OCI-LY7 (cell line): Measurements from ENCODE around the gene BDKRB1. TPM values are rescaled to one million over a fixed set of nuclear protein-coding genes. Genes with fewer than 3 reads are reported as not detected.

Experiments used
- BruUV-seq: library from RNA; stranded (reverse); fragments of 400-500 nt; replicated peaks from 2 replicates; lab custom pipeline; 2021; lab: Mats Ljungman, UMichigan
- CTCF ChIA-PET: fragments of 300-600 bp; sonication (Branson Sonifier 250); formaldehyde crosslinking; loops from one replicate; lab custom pipeline; 2022; ENCODE audit warnings: antibody characterized with exemption; ENCODE audit not compliant: unreplicated experiment; lab: Charles Lee
- POLR2A ChIA-PET: fragments of 300-600 bp; sonication (Branson Sonifier 250); formaldehyde crosslinking; loops from one replicate; lab custom pipeline; 2022; ENCODE audit warnings: antibody characterized with exemption; lab: Charles Lee
- DNase-seq: peaks from one replicate; pipeline ENCODE4 v3.0.0-alpha.2; 2015; ENCODE audit warnings: low spot score
- H2AFZ ChIP-seq: fragments of 200-600 bp; sonication (generic), shearing (Covaris generic); 2 replicates; pipeline ENCODE4 v1.6.1; 2014; ENCODE audit warnings: mild to moderate bottlenecking, antibody characterized with exemption, low read length, moderate library complexity
- H3K27ac ChIP-seq: fragments of 200-600 bp; sonication (generic); 2 replicates; pipeline ENCODE4 v1.5.1; 2014; ENCODE audit warnings: mixed run types, low read depth, mild to moderate bottlenecking, moderate library complexity, low read length, inconsistent platforms; ENCODE audit not compliant: poor library complexity, severe bottlenecking
- H3K36me3 ChIP-seq: fragments of 200-600 bp; sonication (generic); 2 replicates; pipeline ENCODE4 v1.6.1; 2014; ENCODE audit warnings: mild to moderate bottlenecking, antibody characterized with exemption, low read length, moderate library complexity, mixed read lengths; ENCODE audit not compliant: insufficient read depth
- H3K4me1 ChIP-seq: fragments of 200-600 bp; sonication (generic); 2 replicates; pipeline ENCODE4 v1.5.1; 2014; ENCODE audit warnings: mild to moderate bottlenecking, low read length; ENCODE audit not compliant: insufficient read depth, poor library complexity, severe bottlenecking
- H3K4me2 ChIP-seq: fragments of 200-600 bp; sonication (generic); 2 replicates; pipeline ENCODE4 v1.6.1; 2014; ENCODE audit warnings: mild to moderate bottlenecking, low read length
- H3K4me3 ChIP-seq: fragments of 200-600 bp; sonication (generic); 2 replicates; pipeline ENCODE4 v1.5.1; 2014; ENCODE audit warnings: mild to moderate bottlenecking, low read depth, low read length; ENCODE audit not compliant: poor library complexity, severe bottlenecking
- H3K79me2 ChIP-seq: fragments of 200-600 bp; sonication (generic); 2 replicates; pipeline ENCODE4 v1.6.1; 2016; ENCODE audit warnings: low read depth, mild to moderate bottlenecking, low read length, moderate library complexity, mixed read lengths; ENCODE audit not compliant: insufficient read depth
- H3K9me2 ChIP-seq: fragments of 200-600 bp; sonication (generic); 2 replicates; pipeline ENCODE4 v1.6.1; 2016; ENCODE audit warnings: mild to moderate bottlenecking, low read length, mixed read lengths; ENCODE audit not compliant: insufficient read depth
- H3K9me3 ChIP-seq: fragments of 200-600 bp; sonication (generic); 2 replicates; pipeline ENCODE4 v1.6.1; 2014; ENCODE audit warnings: mild to moderate bottlenecking, mixed run types, low read length, mixed read lengths
- H4K20me1 ChIP-seq: fragments of 200-600 bp; sonication (generic); 2 replicates; pipeline ENCODE4 v1.6.1; 2014; ENCODE audit warnings: mild to moderate bottlenecking, antibody characterized with exemption, low read length, moderate library complexity, mixed read lengths; ENCODE audit not compliant: insufficient read depth
- CTCF ChIP-seq: fragments of 200-600 bp; sonication (generic); conservative IDR thresholded peaks from 2 replicates; pipeline ENCODE4 v1.5.1; 2014; ENCODE audit warnings: mild to moderate bottlenecking, antibody characterized with exemption, low read length, moderate library complexity, mixed read lengths
- EZH2phosphoT487 ChIP-seq: fragments of 200-600 bp; sonication (generic); IDR thresholded peaks from 2 replicates; pipeline ENCODE4 v1.6.1; 2018; ENCODE audit warnings: low read depth, borderline replicate concordance, mild to moderate bottlenecking, mixed run types, antibody characterized with exemption, low read length, moderate library complexity, mixed read lengths
- intact Hi-C: fragments of 100-400 bp; cut with micrococcal nuclease; formaldehyde crosslinking; loops from one replicate; pipeline ENCODE4 v1.10.0; 2022; ENCODE audit not compliant: unreplicated experiment
- total RNA-seq, 2 experiments: library from RNA; depleted of rRNA in 1 of 2; stranded (reverse); fragments of >200 nt in 1 of 2; shearing (Covaris generic) in 1 of 2; gene quantifications; 2 replicates each; pipeline ENCODE4 v1.2.3, GENCODE V29; 2014 to 2022

The BDKRB1 gene
- total RNA-seq, 2 experiments from 2014 or later = not detected

DNA sequence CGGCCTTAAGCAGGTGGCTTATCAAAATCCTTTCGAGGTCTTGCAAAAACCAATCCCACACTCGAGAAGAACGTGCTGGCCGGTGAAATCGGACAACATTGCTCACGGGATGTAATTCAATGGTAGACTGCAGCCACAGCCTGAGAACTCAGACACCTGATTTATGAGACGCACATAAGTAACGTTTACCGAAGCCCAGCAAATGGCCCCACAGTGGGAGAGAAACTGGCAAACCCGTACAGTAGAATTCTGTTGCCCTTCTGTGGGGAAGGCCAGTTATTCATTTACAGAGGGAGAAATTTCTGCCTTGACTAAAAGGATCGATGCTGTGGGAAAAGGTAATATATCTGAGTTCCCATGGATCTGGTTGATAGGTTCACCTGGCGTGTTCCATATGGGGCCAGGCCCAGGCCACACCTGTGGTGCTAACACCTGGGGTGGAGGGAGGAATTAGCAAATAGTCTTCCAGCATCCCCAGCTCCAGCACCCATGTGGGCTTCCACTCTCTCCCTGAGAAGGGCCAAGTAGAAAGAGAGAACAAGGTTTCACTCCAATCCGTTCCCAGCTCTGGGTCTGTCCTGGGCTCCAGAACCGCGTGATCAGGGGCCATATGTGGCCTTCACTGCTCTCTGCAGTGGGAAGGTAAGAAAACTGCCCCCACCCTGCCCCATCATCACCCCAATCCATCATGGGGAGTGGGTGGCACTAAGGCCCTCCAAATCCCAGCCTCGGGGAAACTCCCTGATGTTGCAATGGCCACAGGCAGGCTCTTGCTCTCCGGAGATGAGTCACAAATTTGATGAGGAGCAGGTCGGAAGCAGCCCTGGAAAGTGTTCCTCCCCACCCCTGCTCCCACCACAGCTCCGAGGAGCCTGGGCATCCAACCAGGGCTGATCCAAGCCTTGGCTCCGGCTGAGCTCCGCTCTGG, 12.7 kb downstream of the BDKRB1 start:
- H3K9me2 ChIP-seq = no peaks in the 10 kb centered on the region
- BruUV-seq = no TSS peak
- no peaks in the 10 kb centered on the region for H3K36me3 ChIP-seq

DNA sequence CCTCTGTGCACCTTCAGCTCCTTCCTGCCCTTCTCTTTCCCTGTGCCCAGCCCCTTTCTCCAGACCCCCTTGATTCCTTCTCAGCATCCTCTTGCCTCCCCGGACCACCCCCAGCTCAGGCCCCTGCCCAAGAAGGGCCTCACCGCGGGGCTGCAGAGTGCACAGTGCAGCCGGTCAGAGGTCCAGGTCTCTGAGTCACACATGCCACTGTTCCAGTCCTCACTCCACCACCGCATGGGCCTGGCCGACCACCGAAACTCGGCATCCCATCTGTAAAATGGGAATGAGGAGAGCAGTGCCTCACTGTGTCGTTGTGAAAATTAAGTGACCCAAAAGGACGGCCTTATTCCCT, 13.3 kb downstream of the BDKRB1 start:
- Histone ChIP-seq H4K20me1 (no peaks in the 10 kb centered on the region), H3K27ac (no peak overlapping the region), H3K9me3 (no peaks in the 10 kb centered on the region), H3K4me1 (no peaks in the 10 kb centered on the region), H3K9me2 (no peaks in the 10 kb centered on the region), H3K79me2 (no peaks in the 10 kb centered on the region), H3K4me3 (no peak overlapping the region), H2AFZ (no peak overlapping the region), H3K36me3 (no peaks in the 10 kb centered on the region), H3K4me2 (no peak overlapping the region)
- intact Hi-C loops = no loop called here
- ChIA-PET POLR2A (no interaction called here), CTCF (no interaction called here)
- BruUV-seq = no TSS peak
- no peak for DNase-seq
- TF ChIP-seq CTCF (no peak), EZH2phosphoT487 (no peak)

More for the DNA sequence above, 12.7 kb downstream of the BDKRB1 start:
- Histone ChIP-seq H3K27ac (no peak overlapping the region), H3K4me1 (no peaks in the 10 kb centered on the region), H2AFZ (no peak overlapping the region), H3K79me2 (no peaks in the 10 kb centered on the region), H3K9me3 (no peaks in the 10 kb centered on the region), H3K4me3 (no peak overlapping the region), H3K4me2 (no peak overlapping the region), H4K20me1 (no peaks in the 10 kb centered on the region)
- POLR2A ChIA-PET = no interaction called here
- DNase-seq = no peak
- CTCF ChIA-PET = no interaction called here
- TF ChIP-seq CTCF = no peak
- intact Hi-C loops = no loop called here
